Stimulated activated naive CD8-positive, alpha-beta T cell treated with anti-CD3 and anti-CD28 coated beads, Interleukin-15, amount 100 ng/mL, for 72 hours (primary cell): ENCODE results near the gene CDH12.

Experiments used
- ATAC-seq: fragments of 150-1000 bp; cut with Tn5 transposase; 2 replicates; pipeline ENCODE4 v1.10.0; 2021; ENCODE audit warnings: mild to moderate bottlenecking, moderate library complexity
- DNase-seq, 2 donors: peaks; one replicate each; pipeline ENCODE4 v3.0.0; 2021 to 2022
- H3K27ac Mint-ChIP-seq, 2 donors: one replicate each; pipeline ENCODE4 v1.8.0; 2022; ENCODE audit warnings: mild to moderate bottlenecking in 2 of 2, mixed read lengths in 2 of 2, moderate library complexity in 2 of 2
- H3K27me3 Mint-ChIP-seq: one replicate; pipeline ENCODE4 v1.8.0; 2022; ENCODE audit warnings: mixed read lengths
- H3K4me1 Mint-ChIP-seq: one replicate; pipeline ENCODE4 v1.8.0; 2022; ENCODE audit warnings: mild to moderate bottlenecking, mixed read lengths
- H3K4me3 Mint-ChIP-seq, 2 donors: one replicate each; pipeline ENCODE4 v1.8.0; 2022; ENCODE audit warnings: mild to moderate bottlenecking in 2 of 2, mixed read lengths in 2 of 2, moderate library complexity in 1 of 2
- H3K9me3 Mint-ChIP-seq, 2 donors: one replicate each; pipeline ENCODE4 v1.8.0; 2022; ENCODE audit warnings: mixed read lengths in 2 of 2

The CDH12 gene

DNA sequence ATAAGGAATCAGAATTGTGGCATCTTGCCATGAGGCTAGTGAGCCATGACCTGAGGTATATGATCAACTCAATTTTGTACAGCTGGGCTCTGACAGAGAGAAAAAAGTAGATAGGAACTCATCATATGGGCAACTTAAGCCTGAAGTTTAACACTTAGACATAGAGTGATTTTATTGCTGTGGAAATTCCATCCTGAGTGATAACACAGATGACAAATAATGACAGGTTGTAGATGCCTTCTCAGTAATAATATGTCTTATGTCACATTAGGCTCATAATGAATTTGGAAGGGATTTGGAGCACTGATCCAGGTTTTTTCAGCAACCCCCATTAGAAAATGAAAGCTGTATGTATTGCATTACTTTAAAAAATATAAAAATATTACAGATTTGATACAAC lies 744.6 kb downstream of the CDH12 start:
- ATAC-seq (no peak), DNase-seq (no peak)
- no peak overlapping the region for H3K27ac Mint-ChIP-seq
- H3K9me3 Mint-ChIP-seq, result peaks cover 0 to 8% of the 10 kb centered on the region in 2 donors
- H3K4me1 Mint-ChIP-seq, result no peaks in the 10 kb centered on the region
- no peaks in the 10 kb centered on the region for H3K27me3 Mint-ChIP-seq
- no peak overlapping the region for H3K4me3 Mint-ChIP-seq

DNA sequence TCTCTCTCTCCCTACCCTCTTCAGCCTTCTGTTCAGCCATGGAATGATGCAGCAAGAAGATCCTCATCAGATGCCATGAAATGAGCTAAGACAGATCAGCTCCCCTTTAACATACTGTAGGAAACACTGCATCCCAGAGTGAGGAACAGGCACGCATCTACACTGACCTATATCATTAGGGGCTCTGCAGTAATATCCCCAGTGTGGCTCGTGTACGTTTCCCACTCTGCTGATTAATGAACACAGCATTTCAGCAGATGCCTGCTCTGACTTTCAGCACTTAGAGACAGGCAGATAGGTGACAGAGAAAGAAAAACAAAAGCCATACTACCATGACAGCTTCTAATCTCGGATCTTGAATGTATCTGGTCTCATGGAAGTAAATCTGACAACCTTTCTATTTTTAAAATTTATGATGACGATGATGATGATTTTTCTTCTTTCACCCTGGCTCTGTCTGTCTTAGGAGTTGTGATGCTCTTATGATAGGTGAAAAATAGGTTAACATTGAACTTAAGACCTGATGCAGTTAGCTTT lies 750.3 kb downstream of the CDH12 start:
- ATAC-seq (no peak), DNase-seq (no peak)
- no peak overlapping the region for H3K27ac Mint-ChIP-seq
- no peak overlapping the region for H3K4me3 Mint-ChIP-seq
- no peaks in the 10 kb centered on the region for H3K9me3 Mint-ChIP-seq
- no peaks in the 10 kb centered on the region for H3K27me3 Mint-ChIP-seq
- no peaks in the 10 kb centered on the region for H3K4me1 Mint-ChIP-seq

DNA sequence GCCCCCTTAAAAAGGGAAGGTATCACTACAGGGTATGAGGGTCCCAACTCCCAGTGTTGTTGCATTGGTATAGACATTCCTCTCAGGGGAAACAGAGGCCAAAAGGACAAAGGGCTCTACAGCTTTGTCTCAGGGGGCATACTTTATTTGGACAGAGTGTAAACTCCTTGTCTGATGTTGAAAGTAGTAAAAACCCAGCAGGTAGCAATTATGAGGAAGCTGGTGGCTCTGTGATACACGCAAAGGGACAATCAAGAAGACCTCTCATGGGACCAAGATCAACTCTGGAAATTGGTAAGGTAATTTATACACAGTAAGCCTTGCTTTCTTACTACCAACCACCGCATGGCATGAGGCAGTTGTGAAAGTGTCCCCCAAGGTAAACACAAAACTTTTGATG lies 764.6 kb downstream of the CDH12 start:
- DNase-seq, result no peak
- no peaks in the 10 kb centered on the region for H3K4me1 Mint-ChIP-seq
- H3K9me3 Mint-ChIP-seq, result no peaks in the 10 kb centered on the region
- H3K4me3 Mint-ChIP-seq, result no peak overlapping the region
- no peaks in the 10 kb centered on the region for H3K27me3 Mint-ChIP-seq
- ATAC-seq, result no peak
- H3K27ac Mint-ChIP-seq, result no peak overlapping the region

DNA sequence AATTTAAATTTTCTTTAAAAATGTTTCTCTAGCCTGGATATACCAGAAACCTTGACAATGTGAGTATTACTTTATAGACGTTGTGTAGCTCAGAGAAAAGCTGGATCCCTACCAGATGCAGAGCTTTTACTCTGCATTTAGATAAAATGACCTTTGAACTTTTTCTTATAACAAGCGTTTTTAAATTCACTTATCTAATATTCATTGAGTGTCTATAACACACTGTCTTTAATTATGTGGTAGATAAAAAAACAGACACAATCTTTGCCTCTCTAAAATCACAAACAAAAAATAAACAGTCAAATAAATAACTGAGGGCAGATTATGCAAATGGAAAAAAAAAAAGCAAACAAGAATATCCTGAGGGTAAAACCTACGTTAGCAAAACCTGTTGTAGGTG lies 773.6 kb downstream of the CDH12 start:
- Mint-ChIP-seq H3K4me3 (no peak overlapping the region), H3K4me1 (no peaks in the 10 kb centered on the region), H3K27ac (no peak overlapping the region), H3K27me3 (no peaks in the 10 kb centered on the region), H3K9me3 (no peaks in the 10 kb centered on the region)
- no peak for DNase-seq
- ATAC-seq, result no peak

DNA sequence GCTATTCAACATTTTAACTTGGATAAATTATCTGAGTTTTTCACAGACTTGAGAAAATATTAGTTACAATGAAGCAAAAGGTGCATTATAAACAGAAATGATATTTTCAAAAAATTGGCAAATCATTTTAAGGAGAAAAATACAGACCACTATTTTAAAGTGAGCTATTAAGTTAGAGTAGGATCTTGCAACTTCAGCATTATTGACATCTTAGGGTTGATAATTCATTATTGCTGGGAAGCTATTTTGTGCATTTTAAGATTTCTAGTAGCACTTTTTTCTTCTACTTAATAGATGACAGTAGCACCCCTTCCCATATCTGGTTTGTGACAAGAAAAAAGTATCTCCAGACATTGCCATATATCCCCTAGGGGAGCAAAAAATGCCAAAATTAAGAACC lies 774.1 kb downstream of the CDH12 start:
- H3K27me3 Mint-ChIP-seq, result no peaks in the 10 kb centered on the region
- no peak overlapping the region for H3K27ac Mint-ChIP-seq
- no peak for DNase-seq
- no peak overlapping the region for H3K4me3 Mint-ChIP-seq
- no peaks in the 10 kb centered on the region for H3K4me1 Mint-ChIP-seq
- H3K9me3 Mint-ChIP-seq, result no peaks in the 10 kb centered on the region
- ATAC-seq, result no peak

DNA sequence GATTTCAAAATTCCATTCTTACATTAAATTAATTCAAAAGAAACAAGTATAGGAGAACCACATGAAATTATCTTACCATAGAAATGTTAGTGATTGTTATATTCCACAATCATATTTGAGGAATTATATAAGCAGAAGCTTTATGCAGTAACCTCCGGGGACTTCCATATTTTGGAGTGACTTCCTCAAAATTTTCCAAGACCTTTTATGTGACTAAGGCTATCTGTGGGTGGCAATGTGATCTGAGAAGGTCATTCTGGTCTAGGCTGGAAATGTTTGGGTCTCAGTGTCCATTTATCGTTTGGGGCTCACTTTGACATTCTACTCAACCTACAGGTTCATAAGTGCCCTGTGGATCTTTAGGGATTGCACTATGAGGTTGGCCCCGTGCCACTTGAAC lies 776.6 kb downstream of the CDH12 start:
- no peak for ATAC-seq
- DNase-seq, result no peak
- Mint-ChIP-seq H3K27me3 (no peaks in the 10 kb centered on the region), H3K4me3 (no peak overlapping the region), H3K4me1 (no peaks in the 10 kb centered on the region), H3K9me3 (peaks cover 0 to 7% of the 10 kb centered on the region in 2 donors), H3K27ac (no peak overlapping the region)

DNA sequence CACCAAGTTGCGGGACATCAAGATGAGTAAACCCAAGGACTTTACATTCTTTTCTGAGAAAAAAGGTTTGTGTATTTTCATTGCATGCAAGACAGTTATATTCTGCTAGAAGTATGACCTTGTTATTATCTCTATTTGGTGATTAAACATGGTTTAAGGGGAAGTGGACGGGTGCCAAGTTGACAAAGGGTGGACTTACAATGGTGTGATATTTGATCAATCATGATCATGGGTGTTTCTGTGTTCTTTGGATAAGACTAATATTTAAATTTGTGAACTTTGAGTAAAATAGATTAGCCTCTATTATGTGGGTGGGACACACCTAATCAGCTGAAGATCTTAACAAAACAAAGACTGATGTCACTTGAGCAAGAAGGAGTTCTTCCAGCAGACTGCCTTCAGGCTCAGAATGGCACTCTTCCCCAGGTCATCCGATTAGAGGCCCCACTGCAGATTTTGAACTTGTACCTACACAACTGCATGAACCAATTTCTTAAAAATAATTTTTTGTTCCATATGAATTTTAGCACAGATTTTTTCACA lies 782.9 kb downstream of the CDH12 start:
- peaks cover 0 to 16% of the 10 kb centered on the region in 2 donors for H3K9me3 Mint-ChIP-seq
- no peak overlapping the region for H3K27ac Mint-ChIP-seq
- DNase-seq (no peak), ATAC-seq (no peak)
- H3K4me1 Mint-ChIP-seq, result no peaks in the 10 kb centered on the region
- no peak overlapping the region for H3K4me3 Mint-ChIP-seq
- no peaks in the 10 kb centered on the region for H3K27me3 Mint-ChIP-seq

DNA sequence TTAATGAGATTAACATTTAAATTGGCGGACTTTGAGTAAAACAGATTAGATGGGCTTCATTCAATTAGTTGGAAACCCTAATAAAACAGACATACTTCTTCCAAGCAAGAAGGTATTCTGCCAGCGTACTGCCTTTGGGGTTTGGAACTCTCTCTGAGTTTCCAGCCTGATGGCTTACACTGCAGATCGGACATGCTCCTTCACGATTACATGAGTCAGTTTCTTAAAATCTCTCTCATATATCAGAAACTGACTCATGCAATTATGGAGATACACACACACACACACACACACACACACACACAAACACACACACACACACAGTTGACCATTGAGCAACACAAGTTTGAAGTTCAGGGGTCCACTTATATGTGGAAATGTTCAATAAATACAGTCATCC lies 789.4 kb downstream of the CDH12 start:
- peaks cover 4 to 20% of the 10 kb centered on the region in 2 donors for H3K9me3 Mint-ChIP-seq
- no peaks in the 10 kb centered on the region for H3K4me1 Mint-ChIP-seq
- H3K27me3 Mint-ChIP-seq, result no peaks in the 10 kb centered on the region
- no peak overlapping the region for H3K4me3 Mint-ChIP-seq
- DNase-seq, result no peak
- no peak overlapping the region for H3K27ac Mint-ChIP-seq
- ATAC-seq, result no peak

DNA sequence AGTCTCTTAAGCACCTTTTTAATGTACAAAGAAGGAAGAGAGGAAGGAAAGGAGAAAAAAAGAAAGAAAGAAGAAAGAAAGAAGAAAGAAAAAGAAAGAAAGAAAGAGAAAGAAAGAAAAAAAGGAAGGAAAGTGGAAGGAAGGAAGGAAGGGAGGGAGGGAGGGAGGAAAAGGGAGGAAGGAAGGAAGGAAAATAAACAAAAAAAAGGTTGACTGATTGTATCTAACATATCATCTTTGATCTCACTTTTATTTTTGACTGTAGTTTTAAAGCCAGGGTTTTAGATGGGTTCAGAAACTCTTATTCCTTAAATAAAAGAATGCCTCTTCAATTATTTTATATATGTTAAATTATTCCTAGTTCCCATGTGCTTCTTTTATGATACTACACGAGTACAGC lies 794.5 kb downstream of the CDH12 start:
- H3K27me3 Mint-ChIP-seq, result no peaks in the 10 kb centered on the region
- no peak for ATAC-seq
- no peaks in the 10 kb centered on the region for H3K4me1 Mint-ChIP-seq
- no peak overlapping the region for H3K4me3 Mint-ChIP-seq
- H3K27ac Mint-ChIP-seq, result no peak overlapping the region
- peaks cover 7 to 11% of the 10 kb centered on the region in 2 donors for H3K9me3 Mint-ChIP-seq
- no peak for DNase-seq

DNA sequence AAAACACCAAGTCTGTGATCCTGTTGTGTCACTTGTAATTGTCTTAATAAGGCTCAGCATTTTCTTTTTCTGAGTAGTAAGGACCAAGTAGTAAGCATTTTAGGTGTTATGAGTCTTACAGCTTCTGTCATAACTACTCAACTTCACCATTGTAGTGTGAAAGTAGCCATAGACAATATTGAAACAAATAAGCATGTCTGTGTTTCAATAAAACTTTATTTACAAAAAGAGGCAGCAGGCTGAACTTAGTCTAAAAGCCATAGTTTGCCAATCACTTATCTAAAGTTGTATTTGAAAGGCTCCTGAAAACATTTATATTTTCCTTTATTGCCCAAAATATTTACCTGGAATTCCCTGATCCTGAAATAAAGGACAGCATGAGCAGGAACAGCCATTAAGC lies 796.1 kb downstream of the CDH12 start:
- Mint-ChIP-seq H3K4me3 (no peak overlapping the region), H3K4me1 (no peaks in the 10 kb centered on the region), H3K9me3 (peaks cover 6 to 11% of the 10 kb centered on the region in 2 donors), H3K27ac (no peak overlapping the region), H3K27me3 (no peaks in the 10 kb centered on the region)
- DNase-seq (no peak), ATAC-seq (no peak)

DNA sequence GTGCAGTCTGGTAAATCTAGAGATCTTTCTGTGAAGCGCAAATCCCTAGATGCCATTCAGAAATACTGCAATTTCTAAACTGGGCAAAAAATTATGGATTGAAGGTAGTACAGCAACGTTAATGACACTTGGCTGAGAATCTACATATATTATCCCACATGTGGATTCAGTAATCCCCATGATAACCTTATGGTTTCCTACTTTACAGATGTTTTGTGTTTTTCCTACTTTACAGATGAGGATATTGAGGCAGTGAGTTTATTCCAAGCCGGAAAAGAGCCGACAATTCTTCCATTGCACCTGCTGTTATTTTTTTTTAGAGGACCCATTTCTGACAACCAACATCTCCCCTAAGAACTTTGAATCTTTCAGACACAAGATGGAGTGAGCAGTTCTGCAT lies 796.5 kb downstream of the CDH12 start:
- ATAC-seq, result no peak
- H3K9me3 Mint-ChIP-seq, result peaks cover 2 to 8% of the 10 kb centered on the region in 2 donors

DNA sequence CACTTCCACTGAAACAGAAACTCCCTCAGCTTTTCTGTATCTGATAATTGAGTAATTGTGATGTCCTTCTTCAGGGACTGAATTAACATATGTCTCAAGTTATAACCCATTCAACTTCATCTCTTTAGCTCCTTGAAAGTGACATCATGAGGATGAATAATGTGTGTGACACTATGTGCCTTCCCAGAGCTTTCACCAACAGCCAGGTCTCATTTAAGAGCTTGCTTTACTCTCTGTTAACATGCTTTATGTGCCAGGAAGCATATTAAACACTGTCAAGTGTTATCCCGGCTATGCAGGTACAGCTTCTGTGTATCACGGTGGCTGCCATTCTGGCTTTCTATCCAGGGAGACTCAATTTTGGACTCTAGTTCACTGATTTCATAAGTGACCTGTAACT lies 799.9 kb downstream of the CDH12 start:
- no peak for DNase-seq
- H3K4me3 Mint-ChIP-seq, result no peak overlapping the region
- H3K9me3 Mint-ChIP-seq, result peaks cover 0 to 8% of the 10 kb centered on the region in 2 donors
- H3K4me1 Mint-ChIP-seq, result no peaks in the 10 kb centered on the region
- H3K27ac Mint-ChIP-seq, result no peak overlapping the region
- H3K27me3 Mint-ChIP-seq, result no peaks in the 10 kb centered on the region
- no peak for ATAC-seq

More for the DNA sequence above, 796.5 kb downstream of the CDH12 start:
- H3K27ac Mint-ChIP-seq, result no peak overlapping the region
- no peak overlapping the region for H3K4me3 Mint-ChIP-seq
- H3K4me1 Mint-ChIP-seq, result no peaks in the 10 kb centered on the region
- DNase-seq, result no peak
- no peaks in the 10 kb centered on the region for H3K27me3 Mint-ChIP-seq

DNA sequence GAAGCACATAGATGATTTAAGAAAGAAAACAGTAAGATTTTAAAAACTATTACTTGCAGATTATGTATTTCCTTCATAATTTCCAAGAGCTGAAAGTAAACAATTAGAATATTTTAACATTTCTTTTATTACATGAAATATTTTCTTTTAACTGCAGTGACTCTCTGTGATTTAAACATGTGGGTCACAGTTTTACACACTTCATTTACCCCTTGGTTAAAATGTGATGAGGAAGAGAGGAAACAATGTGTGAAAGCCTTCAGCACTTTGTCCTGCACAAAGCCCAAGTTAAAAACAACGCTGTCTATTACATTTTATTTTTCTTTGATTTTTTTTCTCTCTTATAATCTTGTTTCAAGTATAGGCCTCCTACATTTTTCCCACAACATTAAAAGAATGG lies 801.3 kb downstream of the CDH12 start:
- no peak overlapping the region for H3K4me3 Mint-ChIP-seq
- no peak overlapping the region for H3K27ac Mint-ChIP-seq
- ATAC-seq (no peak), DNase-seq (no peak)
- peaks cover 0 to 8% of the 10 kb centered on the region in 2 donors for H3K9me3 Mint-ChIP-seq
- H3K4me1 Mint-ChIP-seq, result no peaks in the 10 kb centered on the region
- no peaks in the 10 kb centered on the region for H3K27me3 Mint-ChIP-seq

DNA sequence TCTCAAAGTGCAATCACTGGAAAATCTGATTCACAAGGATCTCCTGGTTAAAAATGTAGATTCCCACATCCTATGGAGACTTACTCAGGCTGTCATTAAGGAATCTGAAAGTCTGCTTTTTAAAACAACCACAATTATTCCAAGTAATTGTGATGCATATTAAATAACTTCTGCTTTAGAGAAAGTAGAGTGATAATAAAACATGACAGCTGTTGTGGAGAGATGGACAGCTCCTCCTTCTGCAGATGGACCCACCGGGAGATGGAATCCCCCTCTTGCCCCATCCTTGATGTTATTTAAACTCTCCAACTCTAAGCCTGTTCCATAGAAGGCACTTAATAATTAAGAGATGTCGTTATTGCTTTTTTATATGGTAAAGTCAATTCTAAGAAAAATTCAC lies 802.2 kb downstream of the CDH12 start:
- DNase-seq (no peak), ATAC-seq (no peak)
- Mint-ChIP-seq H3K4me1 (no peaks in the 10 kb centered on the region), H3K9me3 (no peaks in the 10 kb centered on the region), H3K4me3 (no peak overlapping the region), H3K27ac (no peak overlapping the region), H3K27me3 (no peaks in the 10 kb centered on the region)

DNA sequence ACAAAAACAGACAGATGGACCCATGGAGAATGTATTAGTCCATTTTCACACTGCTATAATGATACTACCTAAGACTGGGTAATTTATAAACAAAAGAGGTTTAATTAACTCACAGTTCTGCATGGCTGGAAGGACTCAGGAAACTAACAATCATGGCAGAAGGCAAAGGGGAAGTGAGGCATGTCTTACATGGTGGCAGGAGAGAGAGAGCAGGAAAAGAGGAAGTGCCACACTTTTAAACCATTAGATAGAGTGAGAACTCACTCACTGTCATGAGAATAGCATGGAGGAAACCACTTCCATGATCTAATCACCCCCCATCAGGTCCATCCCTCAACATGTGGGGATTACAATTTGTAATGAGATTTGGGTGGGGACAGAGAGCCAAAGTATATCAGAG lies 808.9 kb downstream of the CDH12 start:
- Mint-ChIP-seq H3K9me3 (peaks cover 11 to 13% of the 10 kb centered on the region in 2 donors), H3K4me3 (no peak overlapping the region), H3K27ac (no peak overlapping the region), H3K27me3 (no peaks in the 10 kb centered on the region), H3K4me1 (no peaks in the 10 kb centered on the region)
- DNase-seq (no peak), ATAC-seq (no peak)

DNA sequence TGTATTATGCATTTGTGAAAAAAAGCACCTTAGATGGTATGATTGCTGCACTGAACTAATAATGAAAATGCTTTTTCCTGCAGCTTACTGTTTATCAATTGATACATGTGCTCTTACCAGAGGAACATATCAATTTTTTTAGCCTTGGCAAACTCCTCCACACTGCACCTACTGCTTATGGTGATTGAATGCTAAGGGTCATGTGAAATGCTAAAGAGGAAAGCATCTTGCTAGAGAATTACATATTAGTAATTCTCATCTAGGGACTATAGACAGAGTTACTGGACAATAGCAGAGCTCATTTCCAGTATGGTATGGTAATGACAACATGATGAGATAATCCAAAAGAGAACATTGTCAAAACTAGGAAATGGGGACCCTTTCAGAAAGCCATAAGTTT lies 817.1 kb downstream of the CDH12 start:
- no peaks in the 10 kb centered on the region for H3K27me3 Mint-ChIP-seq
- ATAC-seq, result no peak
- H3K9me3 Mint-ChIP-seq, result peaks cover 4 to 16% of the 10 kb centered on the region in 2 donors
- no peak overlapping the region for H3K4me3 Mint-ChIP-seq
- H3K27ac Mint-ChIP-seq, result no peak overlapping the region
- no peaks in the 10 kb centered on the region for H3K4me1 Mint-ChIP-seq
- no peak for DNase-seq

DNA sequence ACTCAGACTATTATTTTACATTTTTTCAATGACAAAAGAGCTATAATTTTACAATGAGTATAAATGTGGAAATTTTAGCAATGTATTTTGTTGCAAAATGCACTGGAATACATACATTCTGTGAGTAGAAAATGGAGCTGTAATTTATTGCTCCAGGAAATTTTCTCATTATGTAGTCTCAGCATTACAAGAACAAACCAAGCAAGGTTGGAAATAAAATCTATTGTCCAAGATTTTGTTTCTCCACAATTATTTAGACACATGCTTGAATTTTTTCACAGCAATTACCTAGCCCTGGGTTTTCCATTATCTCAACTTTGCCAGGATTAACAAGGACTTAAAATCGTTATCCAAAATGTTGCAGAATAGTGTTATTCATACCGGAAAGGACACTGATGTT lies 820.1 kb downstream of the CDH12 start:
- Mint-ChIP-seq H3K27ac (no peak overlapping the region), H3K9me3 (peaks cover 4 to 6% of the 10 kb centered on the region in 2 donors), H3K27me3 (no peaks in the 10 kb centered on the region), H3K4me1 (no peaks in the 10 kb centered on the region), H3K4me3 (no peak overlapping the region)
- no peak for ATAC-seq
- no peak for DNase-seq
